MM.1S (cell line): ENCODE measurements around the gene MGARP.

Experiments used
- DNase-seq: peaks from one replicate; pipeline ENCODE4 v3.0.0-alpha.2; 2015
- H2AFZ ChIP-seq: fragments of 300-600 bp; sonication (generic); 2 replicates; pipeline ENCODE4 v1.6.0; 2016; ENCODE audit warnings: antibody characterized with exemption, low read length
- H3F3A ChIP-seq: fragments of 300-600 bp; sonication (generic); 2 replicates; pipeline ENCODE4 v1.6.1; 2016; ENCODE audit warnings: mild to moderate bottlenecking, antibody characterized with exemption, low read length, moderate library complexity, mixed read lengths; ENCODE audit not compliant: insufficient read depth
- H3K27ac ChIP-seq: fragments of 300-600 bp; sonication (generic); 2 replicates; pipeline ENCODE4 v1.5.1; 2016; ENCODE audit warnings: mild to moderate bottlenecking, low read length
- H3K27me3 ChIP-seq: fragments of 300-600 bp; sonication (generic); replicated peaks from 2 replicates; pipeline ENCODE4 v1.6.0; 2016; ENCODE audit warnings: low read length; ENCODE audit not compliant: insufficient read depth
- H3K36me3 ChIP-seq: fragments of 300-600 bp; sonication (generic); replicated peaks from 2 replicates; pipeline ENCODE4 v1.6.1; 2016; ENCODE audit warnings: mild to moderate bottlenecking, low read length, mixed read lengths; ENCODE audit not compliant: insufficient read depth
- H3K4me1 ChIP-seq: fragments of 300-600 bp; sonication (generic); 2 replicates; pipeline ENCODE4 v1.6.1; 2016; ENCODE audit warnings: low read length, mixed read lengths
- H3K4me2 ChIP-seq: fragments of 300-600 bp; sonication (generic); 2 replicates; pipeline ENCODE4 v1.6.0; 2016; ENCODE audit warnings: low read depth, low read length
- H3K4me3 ChIP-seq: fragments of 300-600 bp; sonication (generic); 2 replicates; pipeline ENCODE4 v1.5.1; 2016; ENCODE audit warnings: low read length, mixed read lengths
- H3K79me2 ChIP-seq: fragments of 300-600 bp; sonication (generic); 2 replicates; pipeline ENCODE4 v1.6.1; 2016; ENCODE audit warnings: mixed run types, low read length, mixed read lengths
- H3K9ac ChIP-seq: fragments of 300-600 bp; sonication (generic); 2 replicates; pipeline ENCODE4 v1.6.1; 2016; ENCODE audit warnings: low read length, mixed read lengths
- H3K9me2 ChIP-seq: fragments of 300-600 bp; sonication (generic); replicated peaks from 2 replicates; pipeline ENCODE4 v1.6.1; 2016; ENCODE audit warnings: mild to moderate bottlenecking, low read length, mixed read lengths; ENCODE audit not compliant: insufficient read depth
- H3K9me3 ChIP-seq: fragments of 300-600 bp; sonication (generic); replicated peaks from 2 replicates; pipeline ENCODE4 v1.6.1; 2016; ENCODE audit warnings: mild to moderate bottlenecking, low read length, mixed read lengths; ENCODE audit not compliant: insufficient read depth
- H4K20me1 ChIP-seq: fragments of 300-600 bp; sonication (generic); 2 replicates; pipeline ENCODE4 v1.6.1; 2016; ENCODE audit warnings: mild to moderate bottlenecking, low read length, moderate library complexity, mixed read lengths; ENCODE audit not compliant: insufficient read depth
- CTCF ChIP-seq: fragments of 300-600 bp; sonication (generic); IDR thresholded peaks from 2 replicates; pipeline ENCODE4 v1.5.1; 2016; ENCODE audit warnings: antibody characterized with exemption, low read length, mixed read lengths
- EZH2 ChIP-seq: fragments of 300-600 bp; sonication (generic); optimal IDR thresholded peaks from 2 replicates; pipeline ENCODE3; 2017; ENCODE audit warnings: low read depth, mild to moderate bottlenecking, antibody characterized with exemption, low read length, mixed read lengths
- EZH2phosphoT487 ChIP-seq: fragments of 300-600 bp; sonication (generic); IDR thresholded peaks from 2 replicates; pipeline ENCODE4 v1.6.1; 2018; ENCODE audit warnings: antibody characterized with exemption, low read length

MGARP gene

GRCh38 chr4:139275281-139275735 is 4.7 kb downstream of the MGARP start:
- no peak overlapping the region for H3K9ac ChIP-seq
- H3K9me3 ChIP-seq = no peaks in the 10 kb centered on the region
- no peak overlapping the region for H2AFZ ChIP-seq
- H4K20me1 ChIP-seq = no peaks in the 10 kb centered on the region
- no peak for DNase-seq
- H3K27me3 ChIP-seq = no peaks in the 10 kb centered on the region
- no peaks in the 10 kb centered on the region for H3K36me3 ChIP-seq
- no peaks in the 10 kb centered on the region for H3K79me2 ChIP-seq
- H3K4me3 ChIP-seq = no peak overlapping the region
- H3F3A ChIP-seq = no peaks in the 10 kb centered on the region
- no peak overlapping the region for H3K27ac ChIP-seq
- H3K4me1 ChIP-seq = no peaks in the 10 kb centered on the region; the same call in 1 of the 2 replicates
- TF ChIP-seq EZH2phosphoT487 = no peak
- no peak for TF ChIP-seq EZH2
- TF ChIP-seq CTCF = no peak
- H3K4me2 ChIP-seq = no peak overlapping the region
- no peaks in the 10 kb centered on the region for H3K9me2 ChIP-seq

- no peak overlapping the region for H2AFZ ChIP-seq
- TF ChIP-seq EZH2phosphoT487 = no peak
- TF ChIP-seq EZH2 = no peak
- TF ChIP-seq CTCF = no peak
- no peaks in the 10 kb centered on the region for H3F3A ChIP-seq
- H4K20me1 ChIP-seq = no peaks in the 10 kb centered on the region
- no peaks in the 10 kb centered on the region for H3K9me3 ChIP-seq
- no peak overlapping the region for H3K4me2 ChIP-seq
- DNase-seq = no peak
- no peaks in the 10 kb centered on the region for H3K36me3 ChIP-seq
- no peaks in the 10 kb centered on the region for H3K4me1 ChIP-seq
- no peaks in the 10 kb centered on the region for H3K9me2 ChIP-seq
- no peak overlapping the region for H3K27ac ChIP-seq
- H3K9ac ChIP-seq = no peak overlapping the region
- no peaks in the 10 kb centered on the region for H3K27me3 ChIP-seq
- no peak overlapping the region for H3K4me3 ChIP-seq
- no peaks in the 10 kb centered on the region for H3K79me2 ChIP-seq
These were observed 5.2 kb downstream of the MGARP start for GRCh38 chr4:139274790-139275189.

GRCh38 chr4:139273835-139274234 is 6.2 kb downstream of the MGARP start:
- Histone ChIP-seq H3K27me3 (no peaks in the 10 kb centered on the region), H3F3A (no peaks in the 10 kb centered on the region), H3K4me1 (no peaks in the 10 kb centered on the region), H3K9me2 (no peaks in the 10 kb centered on the region), H3K4me3 (no peak overlapping the region), H3K79me2 (no peaks in the 10 kb centered on the region), H2AFZ (no peak overlapping the region), H3K4me2 (no peak overlapping the region), H3K9ac (no peak overlapping the region), H3K27ac (no peak overlapping the region), H3K9me3 (no peaks in the 10 kb centered on the region), H4K20me1 (no peaks in the 10 kb centered on the region), H3K36me3 (no peaks in the 10 kb centered on the region)
- no peak for DNase-seq
- no peak for TF ChIP-seq EZH2
- no peak for TF ChIP-seq CTCF
- no peak for TF ChIP-seq EZH2phosphoT487
